Measurements from ENCODE around the gene ASCC3. TPM values are rescaled to one million over a fixed set of nuclear protein-coding genes. Genes with fewer than 3 reads are reported as not detected.

Gene ASCC3
- polyA plus RNA-seq, 1 experiment, result 56.0 TPM

DNA sequence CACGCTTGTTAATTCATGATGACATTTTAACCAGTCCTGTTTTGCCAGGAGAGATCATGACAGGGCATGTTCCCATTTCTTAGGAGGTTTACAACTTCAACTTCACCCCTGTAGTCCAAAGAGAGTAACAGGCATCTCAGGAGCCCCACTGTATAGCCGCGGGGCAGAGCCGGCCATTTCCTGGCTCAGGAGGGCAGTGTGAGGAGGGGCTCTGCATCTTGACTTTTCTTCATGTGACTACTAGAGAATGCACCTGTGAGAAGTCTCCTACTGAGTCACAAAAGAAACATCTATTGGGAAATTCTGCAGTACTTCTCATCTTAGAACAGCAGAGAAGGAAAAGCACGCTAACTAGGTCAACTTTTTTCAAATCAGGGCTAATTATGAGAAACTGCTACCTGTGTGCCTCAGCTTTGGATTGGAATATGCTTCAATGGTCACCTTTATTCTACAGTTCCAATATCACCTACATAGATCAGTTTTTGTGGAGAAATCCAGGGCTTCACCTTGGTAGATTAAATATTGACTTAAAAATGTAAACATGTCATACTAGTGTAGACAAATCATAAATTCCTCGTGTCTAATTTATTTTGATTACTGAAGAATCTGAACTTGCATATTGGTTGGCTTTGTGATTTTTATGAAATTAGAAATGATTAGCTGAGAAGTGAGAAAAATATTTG, 387.8 kb downstream of the ASCC3 start:
- CTCF ChIA-PET, result interaction anchor here (0.8 kb wide), 1 partner anchor 9 kb away, joined by 3 read pairs; no protein-coding TSS in a partner anchor
- H3K4me3 ChIP-seq (ENCODE audit: low read depth, low read length), result no peak overlapping the region
- POLR2A ChIA-PET, result no interaction called here
- DNase-seq (ENCODE audit: low read depth, low spot score), result no peak
- no peak for TF ChIP-seq CTCF (IDR thresholded peaks at IDR 0.05; ENCODE audit: low read depth, low read length)
- H3K27me3 ChIP-seq (ENCODE audit: control insufficient read depth, insufficient read depth, low read length), result peaks cover 5% of the 10 kb centered on the region
- no peak overlapping the region for H3K27ac ChIP-seq (ENCODE audit: low read depth, low read length)
- H3K9me3 ChIP-seq (ENCODE audit: control insufficient read depth, insufficient read depth, low read length), result no peaks in the 10 kb centered on the region

- Histone ChIP-seq H3K4me3 (ENCODE audit: low read depth, low read length) (no peak overlapping the region), H3K27me3 (ENCODE audit: control insufficient read depth, insufficient read depth, low read length) (peaks cover 9% of the 10 kb centered on the region), H3K27ac (ENCODE audit: low read depth, low read length) (no peak overlapping the region), H3K9me3 (ENCODE audit: control insufficient read depth, insufficient read depth, low read length) (no peaks in the 10 kb centered on the region)
- ChIA-PET POLR2A (no interaction called here), CTCF (interaction anchor here (0.6 to 1.0 kb wide), 2 partner anchors 12 to 392 kb away, joined by 3 read pairs; no protein-coding TSS in a partner anchor)
- no peak for TF ChIP-seq CTCF (IDR thresholded peaks at IDR 0.05; ENCODE audit: low read depth, low read length)
- DNase-seq (ENCODE audit: low read depth, low spot score), result no peak
These were observed 389.0 kb downstream of the ASCC3 start for GRCh38 chr6:100491952-100492670.

DNA sequence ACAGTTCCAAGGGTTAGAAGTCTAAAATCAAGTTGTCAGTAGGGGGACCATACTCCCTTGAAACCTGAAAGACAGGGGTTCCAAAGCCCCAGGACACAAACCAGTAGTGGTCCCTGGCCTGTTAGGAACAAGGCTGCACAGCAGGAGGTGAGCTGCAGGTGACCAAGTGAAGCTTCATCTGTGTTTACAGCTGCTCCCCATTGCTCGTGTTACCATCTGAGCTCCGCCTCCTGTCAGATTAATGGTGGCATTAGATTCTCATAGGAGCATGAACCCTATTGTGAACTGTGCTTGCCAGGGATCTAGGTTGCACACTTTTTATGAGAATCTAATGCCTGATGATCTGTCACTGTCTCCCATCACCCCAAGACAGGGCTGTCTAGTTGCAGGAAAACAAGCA, 391.1 kb downstream of the ASCC3 start:
- no peak overlapping the region for H3K27ac ChIP-seq (ENCODE audit: low read depth, low read length)
- no peak overlapping the region for H3K4me3 ChIP-seq (ENCODE audit: low read depth, low read length)
- peaks cover 14% of the 10 kb centered on the region for H3K27me3 ChIP-seq (ENCODE audit: control insufficient read depth, insufficient read depth, low read length)
- no peak for DNase-seq (ENCODE audit: low read depth, low spot score)
- no peaks in the 10 kb centered on the region for H3K9me3 ChIP-seq (ENCODE audit: control insufficient read depth, insufficient read depth, low read length)
- CTCF ChIA-PET, result no interaction called here
- POLR2A ChIA-PET, result no interaction called here
- no peak for TF ChIP-seq CTCF (IDR thresholded peaks at IDR 0.05; ENCODE audit: low read depth, low read length)

DNA sequence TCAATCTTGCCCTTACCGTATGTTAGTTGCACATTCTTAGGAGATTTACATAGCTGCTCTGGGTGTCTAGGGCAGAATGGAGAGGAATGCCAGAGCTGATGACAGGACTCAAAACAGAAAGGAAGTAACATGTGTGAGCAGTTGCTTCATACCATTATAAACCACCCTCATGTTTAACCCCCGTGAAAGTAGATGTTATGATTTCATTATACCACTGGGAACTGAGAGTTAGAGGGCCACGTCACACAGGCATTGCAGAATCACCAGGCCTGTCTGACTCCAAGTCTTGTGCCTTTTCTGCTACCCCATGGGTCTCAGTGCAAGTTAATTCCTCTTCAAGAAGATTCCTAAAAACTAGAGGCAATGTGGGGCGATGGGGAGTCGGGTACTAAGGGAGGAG, 392.9 kb downstream of the ASCC3 start:
- Histone ChIP-seq H3K4me3 (ENCODE audit: low read depth, low read length) (no peak overlapping the region), H3K27me3 (ENCODE audit: control insufficient read depth, insufficient read depth, low read length) (peaks cover 21% of the 10 kb centered on the region), H3K9me3 (ENCODE audit: control insufficient read depth, insufficient read depth, low read length) (no peaks in the 10 kb centered on the region), H3K27ac (ENCODE audit: low read depth, low read length) (no peak overlapping the region)
- TF ChIP-seq CTCF (IDR thresholded peaks at IDR 0.05; ENCODE audit: low read depth, low read length), result no peak
- no peak for DNase-seq (ENCODE audit: low read depth, low spot score)
- POLR2A ChIA-PET, result no interaction called here
- CTCF ChIA-PET, result no interaction called here

GRCh38 chr6:100487638-100488037, 393.5 kb downstream of the ASCC3 start:
- CTCF ChIA-PET, result no interaction called here
- Histone ChIP-seq H3K27ac (ENCODE audit: low read depth, low read length) (no peak overlapping the region), H3K4me3 (ENCODE audit: low read depth, low read length) (no peak overlapping the region), H3K27me3 (ENCODE audit: control insufficient read depth, insufficient read depth, low read length) (peaks cover 24% of the 10 kb centered on the region), H3K9me3 (ENCODE audit: control insufficient read depth, insufficient read depth, low read length) (no peaks in the 10 kb centered on the region)
- POLR2A ChIA-PET, result no interaction called here
- no peak for DNase-seq (ENCODE audit: low read depth, low spot score)
- TF ChIP-seq CTCF (IDR thresholded peaks at IDR 0.05; ENCODE audit: low read depth, low read length), result no peak
